ENCODE results near the gene GDF10. TPM values are rescaled to one million over a fixed set of nuclear protein-coding genes. Genes with fewer than 3 reads are reported as not detected.

The GDF10 gene
- total and polyA plus RNA-seq, 2 donors (not counting 1 experiment from before 2014, with no cell fraction given) = not detected

DNA sequence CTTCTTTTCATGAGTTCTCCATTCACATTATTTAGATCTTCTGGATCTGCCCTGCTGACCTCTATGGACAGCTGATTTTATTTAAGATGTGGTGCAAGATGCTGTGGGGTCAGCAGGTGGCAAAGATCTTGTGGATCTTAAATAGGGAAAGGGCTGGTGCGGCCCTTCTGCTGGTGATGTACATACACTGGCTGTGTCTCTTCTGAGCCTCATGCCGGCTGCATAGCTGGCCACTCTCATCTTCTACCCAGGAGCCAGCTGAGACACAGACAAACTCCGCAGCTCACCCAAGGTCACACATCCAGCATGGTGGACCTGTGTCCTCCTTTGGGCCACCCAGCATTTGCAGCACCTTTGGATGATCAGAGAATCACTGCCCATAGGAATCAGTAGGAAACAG, 57.9 kb downstream of the GDF10 start:
- CTCF ChIA-PET = interaction anchor here (1.6 kb wide), 1 partner anchor 17 kb away, joined by 5 read pairs; no protein-coding TSS in a partner anchor
- 94% methylated on average over 2 of the region's 3 CpGs for WGBS (ENCODE audit: insufficient coverage)

DNA sequence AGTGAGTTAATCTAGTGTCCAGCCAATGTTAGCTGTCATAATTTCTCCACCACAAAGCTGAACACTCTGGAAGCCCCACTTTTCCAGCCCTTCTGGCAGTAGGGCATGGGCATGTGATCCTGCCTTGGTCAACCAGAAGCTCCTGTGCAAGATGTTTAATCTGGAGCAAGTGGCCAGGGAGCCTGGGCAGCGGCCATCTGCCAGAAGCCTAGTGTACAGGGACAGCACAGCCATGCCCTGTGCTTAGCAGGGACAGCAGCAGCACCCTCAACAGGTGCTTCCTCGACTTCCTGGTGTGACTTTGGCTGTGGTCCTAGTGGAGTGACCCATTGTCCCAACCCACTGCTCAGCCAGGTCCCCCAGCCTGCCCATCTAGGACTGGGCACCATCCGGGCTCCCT, 58.5 kb downstream of the GDF10 start:
- H3K27ac ChIP-seq (ENCODE audit: low read length in 2 of 2) = no peak overlapping the region
- Mint-ChIP-seq H3K4me1 (no peaks in the 10 kb centered on the region), H3K9me3 (ENCODE audit: insufficient read depth) (no peaks in the 10 kb centered on the region), H3K27ac (no peak overlapping the region), H3K4me3 (no peak overlapping the region), H3K27me3 (no peaks in the 10 kb centered on the region)
- no peaks in the 10 kb centered on the region for H3K79me2 ChIP-seq (ENCODE audit: control insufficient read depth, insufficient read depth, low read length)
- H3K27me3 ChIP-seq (replicated peaks in 1 of 4; ENCODE audit: control extremely low read depth in 1 of 4, control insufficient read depth in 3 of 4, insufficient read depth in 4 of 4, low read length in 3 of 4) = no peaks in the 10 kb centered on the region
- WGBS (ENCODE audit: insufficient coverage) = 63% methylated on average over 2 of the region's 3 CpGs
- H3K9ac ChIP-seq (ENCODE audit: low read length) = no peak overlapping the region
- no peak overlapping the region for H3K4me3 ChIP-seq (ENCODE audit: control extremely low read depth in 1 of 5, extremely low read depth in 1 of 5, insufficient read depth in 1 of 5, low read depth in 2 of 5, low read length in 4 of 5)
- no peak overlapping the region for H2AFZ ChIP-seq (ENCODE audit: insufficient read depth, low read depth, low read length, poor library complexity, severe bottlenecking)
- POLR2A ChIA-PET = no interaction called here
- H3K36me3 ChIP-seq (replicated peaks in 1 of 2; ENCODE audit: control extremely low read depth in 1 of 2, control insufficient read depth in 1 of 2, extremely low read depth in 1 of 2, insufficient read depth in 2 of 2, low read length in 1 of 2) = no peaks in the 10 kb centered on the region
- no peak for TF ChIP-seq EZH2 (IDR thresholded peaks at IDR 0.05; ENCODE audit: borderline replicate concordance, insufficient read depth, low read depth, low read length, poor library complexity, severe bottlenecking)
- TF ChIP-seq, protein P1, sequence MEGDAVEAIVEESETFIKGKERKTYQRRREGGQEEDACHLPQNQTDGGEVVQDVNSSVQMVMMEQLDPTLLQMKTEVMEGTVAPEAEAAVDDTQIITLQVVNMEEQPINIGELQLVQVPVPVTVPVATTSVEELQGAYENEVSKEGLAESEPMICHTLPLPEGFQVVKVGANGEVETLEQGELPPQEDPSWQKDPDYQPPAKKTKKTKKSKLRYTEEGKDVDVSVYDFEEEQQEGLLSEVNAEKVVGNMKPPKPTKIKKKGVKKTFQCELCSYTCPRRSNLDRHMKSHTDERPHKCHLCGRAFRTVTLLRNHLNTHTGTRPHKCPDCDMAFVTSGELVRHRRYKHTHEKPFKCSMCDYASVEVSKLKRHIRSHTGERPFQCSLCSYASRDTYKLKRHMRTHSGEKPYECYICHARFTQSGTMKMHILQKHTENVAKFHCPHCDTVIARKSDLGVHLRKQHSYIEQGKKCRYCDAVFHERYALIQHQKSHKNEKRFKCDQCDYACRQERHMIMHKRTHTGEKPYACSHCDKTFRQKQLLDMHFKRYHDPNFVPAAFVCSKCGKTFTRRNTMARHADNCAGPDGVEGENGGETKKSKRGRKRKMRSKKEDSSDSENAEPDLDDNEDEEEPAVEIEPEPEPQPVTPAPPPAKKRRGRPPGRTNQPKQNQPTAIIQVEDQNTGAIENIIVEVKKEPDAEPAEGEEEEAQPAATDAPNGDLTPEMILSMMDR (IDR thresholded peaks at IDR 0.05) = no peak
- H3K9me3 ChIP-seq (ENCODE audit: control extremely low read depth in 1 of 3, control insufficient read depth in 2 of 3, insufficient read depth in 1 of 3, low read length in 2 of 3) = no peaks in the 10 kb centered on the region
- H3K4me1 ChIP-seq (ENCODE audit: control insufficient read depth in 2 of 2, insufficient read depth in 2 of 2, low read length in 2 of 2) = no peaks in the 10 kb centered on the region
- H4K20me1 ChIP-seq (ENCODE audit: control insufficient read depth, insufficient read depth, low read length, poor library complexity, severe bottlenecking) = no peaks in the 10 kb centered on the region
- ATAC-seq (ENCODE audit: low read depth) (no peak), DNase-seq (no peak)
- H3K4me2 ChIP-seq (replicated peaks; ENCODE audit: low read depth, low read length, poor library complexity, severe bottlenecking) = no peak overlapping the region
- CTCF ChIA-PET = interaction anchor here (1.6 kb wide), 1 partner anchor 18 kb away, joined by 5 read pairs; no protein-coding TSS in a partner anchor
- intact Hi-C loops (cut with micrococcal nuclease) = no loop called here

More for the DNA sequence above, 57.9 kb downstream of the GDF10 start:
- Mint-ChIP-seq H3K27ac (no peak overlapping the region), H3K4me3 (no peak overlapping the region), H3K27me3 (no peaks in the 10 kb centered on the region), H3K4me1 (no peaks in the 10 kb centered on the region), H3K9me3 (ENCODE audit: insufficient read depth) (no peaks in the 10 kb centered on the region)
- no peak for DNase-seq
- no peaks in the 10 kb centered on the region for H4K20me1 ChIP-seq (ENCODE audit: control insufficient read depth, insufficient read depth, low read length, poor library complexity, severe bottlenecking)
- H3K9me3 ChIP-seq (ENCODE audit: control extremely low read depth in 1 of 3, control insufficient read depth in 2 of 3, insufficient read depth in 1 of 3, low read length in 2 of 3) = no peaks in the 10 kb centered on the region
- intact Hi-C loops (cut with micrococcal nuclease) = no loop called here
- TF ChIP-seq, protein P1 (IDR thresholded peaks at IDR 0.05) = no peak
- TF ChIP-seq EZH2 (IDR thresholded peaks at IDR 0.05; ENCODE audit: borderline replicate concordance, insufficient read depth, low read depth, low read length, poor library complexity, severe bottlenecking) = no peak
- no peaks in the 10 kb centered on the region for H3K79me2 ChIP-seq (ENCODE audit: control insufficient read depth, insufficient read depth, low read length)
- H3K4me1 ChIP-seq (ENCODE audit: control insufficient read depth in 2 of 2, insufficient read depth in 2 of 2, low read length in 2 of 2) = no peaks in the 10 kb centered on the region
- H3K9ac ChIP-seq (ENCODE audit: low read length) = no peak overlapping the region
- H3K27me3 ChIP-seq (replicated peaks in 1 of 4; ENCODE audit: control extremely low read depth in 1 of 4, control insufficient read depth in 3 of 4, insufficient read depth in 4 of 4, low read length in 3 of 4) = no peaks in the 10 kb centered on the region
- no peak overlapping the region for H3K4me2 ChIP-seq (replicated peaks; ENCODE audit: low read depth, low read length, poor library complexity, severe bottlenecking)
- ATAC-seq (ENCODE audit: low read depth) = no peak
- H3K36me3 ChIP-seq (replicated peaks in 1 of 2; ENCODE audit: control extremely low read depth in 1 of 2, control insufficient read depth in 1 of 2, extremely low read depth in 1 of 2, insufficient read depth in 2 of 2, low read length in 1 of 2) = no peaks in the 10 kb centered on the region
- no peak overlapping the region for H3K27ac ChIP-seq (ENCODE audit: low read length in 2 of 2)
- no peak overlapping the region for H2AFZ ChIP-seq (ENCODE audit: insufficient read depth, low read depth, low read length, poor library complexity, severe bottlenecking)
- POLR2A ChIA-PET = no interaction called here
- no peak overlapping the region for H3K4me3 ChIP-seq (ENCODE audit: control extremely low read depth in 1 of 5, extremely low read depth in 1 of 5, insufficient read depth in 1 of 5, low read depth in 2 of 5, low read length in 4 of 5)
